ENCODE measurements around the gene GID8.

DNA sequence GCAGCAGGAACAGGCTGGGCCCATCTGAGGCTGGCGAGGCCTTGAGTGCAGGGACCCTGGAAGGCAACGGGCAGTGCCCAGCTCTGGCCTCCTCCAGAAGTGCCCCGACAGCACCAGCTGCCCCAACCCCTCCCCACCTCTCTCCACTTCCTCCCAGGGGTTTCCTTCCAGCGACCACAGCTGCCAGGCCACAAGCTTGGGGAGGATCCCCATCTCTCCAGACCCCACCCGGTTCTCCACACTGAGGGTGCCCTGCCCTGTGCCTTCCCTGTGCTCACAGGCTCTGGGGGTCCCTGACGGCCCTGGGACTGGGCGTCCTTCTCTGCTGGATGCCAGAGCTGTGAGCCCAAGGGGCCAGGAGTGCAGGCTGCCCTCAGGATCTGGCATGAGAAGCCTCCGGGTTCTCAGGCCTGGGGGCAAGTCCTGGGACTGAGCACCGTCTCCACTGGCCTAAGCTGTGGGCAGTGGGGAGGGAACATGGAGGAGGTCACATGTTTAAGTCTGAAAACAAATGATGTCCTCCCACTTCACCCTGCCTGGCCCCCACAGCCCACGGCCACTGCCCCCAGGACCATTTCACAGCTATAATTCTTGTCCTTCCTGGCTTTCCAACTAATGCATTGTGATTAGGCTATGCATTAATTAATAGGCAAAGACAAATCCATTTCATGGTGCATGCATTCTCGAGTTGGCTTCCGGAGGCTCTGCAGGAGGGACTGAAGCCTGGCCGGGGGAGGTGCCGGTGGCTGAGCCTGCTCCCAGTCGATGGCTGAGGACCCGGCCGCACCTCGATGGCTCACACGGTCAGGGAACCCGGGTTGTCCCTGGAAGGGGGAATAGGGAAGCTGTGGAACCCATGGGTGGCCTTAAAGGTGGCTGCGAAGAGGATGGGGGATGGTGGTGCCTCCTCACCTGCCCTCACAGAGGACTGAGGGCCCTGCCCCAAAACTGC, 44.5 kb downstream of the GID8 start:
- TF ChIP-seq, protein P1, sequence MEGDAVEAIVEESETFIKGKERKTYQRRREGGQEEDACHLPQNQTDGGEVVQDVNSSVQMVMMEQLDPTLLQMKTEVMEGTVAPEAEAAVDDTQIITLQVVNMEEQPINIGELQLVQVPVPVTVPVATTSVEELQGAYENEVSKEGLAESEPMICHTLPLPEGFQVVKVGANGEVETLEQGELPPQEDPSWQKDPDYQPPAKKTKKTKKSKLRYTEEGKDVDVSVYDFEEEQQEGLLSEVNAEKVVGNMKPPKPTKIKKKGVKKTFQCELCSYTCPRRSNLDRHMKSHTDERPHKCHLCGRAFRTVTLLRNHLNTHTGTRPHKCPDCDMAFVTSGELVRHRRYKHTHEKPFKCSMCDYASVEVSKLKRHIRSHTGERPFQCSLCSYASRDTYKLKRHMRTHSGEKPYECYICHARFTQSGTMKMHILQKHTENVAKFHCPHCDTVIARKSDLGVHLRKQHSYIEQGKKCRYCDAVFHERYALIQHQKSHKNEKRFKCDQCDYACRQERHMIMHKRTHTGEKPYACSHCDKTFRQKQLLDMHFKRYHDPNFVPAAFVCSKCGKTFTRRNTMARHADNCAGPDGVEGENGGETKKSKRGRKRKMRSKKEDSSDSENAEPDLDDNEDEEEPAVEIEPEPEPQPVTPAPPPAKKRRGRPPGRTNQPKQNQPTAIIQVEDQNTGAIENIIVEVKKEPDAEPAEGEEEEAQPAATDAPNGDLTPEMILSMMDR (conservative IDR thresholded peaks at IDR 0.05; ENCODE audit: low read depth in 2 of 2), result no peak
- TF ChIP-seq, protein P2, sequence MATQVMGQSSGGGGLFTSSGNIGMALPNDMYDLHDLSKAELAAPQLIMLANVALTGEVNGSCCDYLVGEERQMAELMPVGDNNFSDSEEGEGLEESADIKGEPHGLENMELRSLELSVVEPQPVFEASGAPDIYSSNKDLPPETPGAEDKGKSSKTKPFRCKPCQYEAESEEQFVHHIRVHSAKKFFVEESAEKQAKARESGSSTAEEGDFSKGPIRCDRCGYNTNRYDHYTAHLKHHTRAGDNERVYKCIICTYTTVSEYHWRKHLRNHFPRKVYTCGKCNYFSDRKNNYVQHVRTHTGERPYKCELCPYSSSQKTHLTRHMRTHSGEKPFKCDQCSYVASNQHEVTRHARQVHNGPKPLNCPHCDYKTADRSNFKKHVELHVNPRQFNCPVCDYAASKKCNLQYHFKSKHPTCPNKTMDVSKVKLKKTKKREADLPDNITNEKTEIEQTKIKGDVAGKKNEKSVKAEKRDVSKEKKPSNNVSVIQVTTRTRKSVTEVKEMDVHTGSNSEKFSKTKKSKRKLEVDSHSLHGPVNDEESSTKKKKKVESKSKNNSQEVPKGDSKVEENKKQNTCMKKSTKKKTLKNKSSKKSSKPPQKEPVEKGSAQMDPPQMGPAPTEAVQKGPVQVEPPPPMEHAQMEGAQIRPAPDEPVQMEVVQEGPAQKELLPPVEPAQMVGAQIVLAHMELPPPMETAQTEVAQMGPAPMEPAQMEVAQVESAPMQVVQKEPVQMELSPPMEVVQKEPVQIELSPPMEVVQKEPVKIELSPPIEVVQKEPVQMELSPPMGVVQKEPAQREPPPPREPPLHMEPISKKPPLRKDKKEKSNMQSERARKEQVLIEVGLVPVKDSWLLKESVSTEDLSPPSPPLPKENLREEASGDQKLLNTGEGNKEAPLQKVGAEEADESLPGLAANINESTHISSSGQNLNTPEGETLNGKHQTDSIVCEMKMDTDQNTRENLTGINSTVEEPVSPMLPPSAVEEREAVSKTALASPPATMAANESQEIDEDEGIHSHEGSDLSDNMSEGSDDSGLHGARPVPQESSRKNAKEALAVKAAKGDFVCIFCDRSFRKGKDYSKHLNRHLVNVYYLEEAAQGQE (IDR thresholded peaks at IDR 0.05; ENCODE audit: unreplicated experiment), result no peak
- TF ChIP-seq POLR2AphosphoS5 (IDR thresholded peaks at IDR 0.05; ENCODE audit: low read depth) (no peak), NANOG (IDR thresholded peaks at IDR 0.05; ENCODE audit: borderline replicate concordance) (no peak), ZNF114 (CRISPR knock-in tag; IDR thresholded peaks at IDR 0.05) (no peak), EZH2 (IDR thresholded peaks at IDR 0.05; ENCODE audit: low read depth, unreplicated experiment) (no peak), JUNB (IDR thresholded peaks at IDR 0.05; ENCODE audit: unreplicated experiment) (no peak), STAT1 (IDR thresholded peaks at IDR 0.05; ENCODE audit: unreplicated experiment) (no peak)
- TF ChIP-seq, protein P3, sequence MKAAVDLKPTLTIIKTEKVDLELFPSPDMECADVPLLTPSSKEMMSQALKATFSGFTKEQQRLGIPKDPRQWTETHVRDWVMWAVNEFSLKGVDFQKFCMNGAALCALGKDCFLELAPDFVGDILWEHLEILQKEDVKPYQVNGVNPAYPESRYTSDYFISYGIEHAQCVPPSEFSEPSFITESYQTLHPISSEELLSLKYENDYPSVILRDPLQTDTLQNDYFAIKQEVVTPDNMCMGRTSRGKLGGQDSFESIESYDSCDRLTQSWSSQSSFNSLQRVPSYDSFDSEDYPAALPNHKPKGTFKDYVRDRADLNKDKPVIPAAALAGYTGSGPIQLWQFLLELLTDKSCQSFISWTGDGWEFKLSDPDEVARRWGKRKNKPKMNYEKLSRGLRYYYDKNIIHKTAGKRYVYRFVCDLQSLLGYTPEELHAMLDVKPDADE (IDR thresholded peaks at IDR 0.05), result no peak

All from GM23338 (cell line).